GM18526 (cell line): ENCODE data around the gene INMT.

ENCODE experiments used
- POLR2A ChIP-seq: IDR thresholded peaks from 3 replicates; pipeline ENCODE4 v1.6.1; 2011; ENCODE audit not compliant: insufficient read length; ENCODE audit errors: extremely low read depth

INMT gene

GRCh38 chr7:30782690-30783089 is 30.8 kb downstream of the INMT start:
- no peak for TF ChIP-seq POLR2A

- TF ChIP-seq POLR2A = no peak
Measured at GRCh38 chr7:30785786-30786185, 33.9 kb downstream of the INMT start.

GRCh38 chr7:30787486-30787885 is 35.6 kb downstream of the INMT start:
- TF ChIP-seq POLR2A = no peak

DNA sequence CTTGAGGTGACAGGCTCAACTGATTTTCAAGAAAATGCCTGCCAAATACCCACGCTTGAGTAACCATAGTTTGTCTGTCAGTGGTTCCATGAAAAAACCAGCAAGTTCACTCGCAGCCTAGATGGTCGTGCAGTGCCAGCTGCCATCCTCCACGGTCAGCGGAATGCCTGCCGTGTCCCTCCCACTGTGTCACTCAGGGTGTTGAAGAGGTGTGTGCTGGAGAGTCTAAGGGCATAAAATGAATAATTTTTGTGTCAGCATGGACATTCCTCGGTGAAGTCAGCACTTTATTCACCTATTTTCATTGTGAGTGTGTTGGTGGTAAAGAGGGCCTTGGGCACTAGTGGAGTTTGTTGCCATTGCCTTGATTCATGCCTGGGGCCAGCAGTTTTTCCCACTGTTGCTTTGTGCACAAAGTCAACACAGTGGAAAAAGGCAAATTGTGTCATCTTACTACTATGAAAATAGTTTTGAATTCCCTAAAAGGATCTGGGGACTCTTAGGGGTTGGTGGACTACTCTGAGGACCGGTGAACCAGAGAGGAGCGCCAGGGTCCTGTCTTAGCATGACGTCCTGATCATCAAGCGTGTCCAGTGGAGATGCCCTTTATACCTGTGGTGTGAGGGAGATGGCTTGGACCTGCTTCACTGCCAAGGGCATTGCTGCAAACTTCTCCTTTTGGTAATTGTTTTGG is 36.9 kb downstream of the INMT start:
- TF ChIP-seq POLR2A = no peak

DNA sequence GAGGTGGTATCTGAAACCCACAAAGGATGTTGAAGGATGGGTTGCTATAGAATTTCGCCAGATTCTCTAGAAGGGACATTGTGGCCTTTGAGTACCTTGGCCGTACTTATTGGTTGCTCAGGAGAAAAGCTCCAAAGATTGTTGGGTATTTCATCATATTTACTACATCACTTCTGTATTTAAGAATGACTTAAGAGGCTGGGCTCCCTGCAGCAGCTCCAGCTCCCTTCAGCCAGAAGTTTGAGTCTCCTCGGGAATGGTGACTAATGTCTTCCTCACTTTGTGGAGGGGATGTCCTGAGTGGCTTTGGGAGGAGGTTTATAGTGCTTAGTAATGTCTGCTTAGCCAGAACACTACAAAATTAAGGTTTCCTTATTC is 37.4 kb downstream of the INMT start:
- TF ChIP-seq POLR2A = no peak

GRCh38 chr7:30790356-30790755 is 38.4 kb downstream of the INMT start:
- TF ChIP-seq POLR2A = no peak

DNA sequence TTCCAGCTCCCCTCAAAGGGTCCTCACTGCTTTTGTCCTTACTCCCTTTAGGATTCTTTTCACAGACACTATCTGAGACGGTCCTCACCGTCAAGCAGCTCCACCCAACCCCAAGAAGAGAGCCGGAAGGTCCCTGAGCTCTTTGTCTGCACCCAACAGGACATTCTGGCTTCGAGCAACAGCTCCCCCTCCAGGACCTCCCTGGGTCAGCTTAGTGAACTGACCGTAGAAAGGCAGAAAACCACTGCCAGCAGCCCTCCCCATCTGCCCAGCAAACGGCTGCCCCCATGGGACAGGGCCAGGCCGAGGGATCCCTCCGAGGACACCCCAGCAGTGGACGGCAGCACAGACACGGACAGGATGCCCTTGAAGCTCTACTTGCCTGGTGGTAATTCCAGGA is 39.2 kb downstream of the INMT start:
- no peak for TF ChIP-seq POLR2A

DNA sequence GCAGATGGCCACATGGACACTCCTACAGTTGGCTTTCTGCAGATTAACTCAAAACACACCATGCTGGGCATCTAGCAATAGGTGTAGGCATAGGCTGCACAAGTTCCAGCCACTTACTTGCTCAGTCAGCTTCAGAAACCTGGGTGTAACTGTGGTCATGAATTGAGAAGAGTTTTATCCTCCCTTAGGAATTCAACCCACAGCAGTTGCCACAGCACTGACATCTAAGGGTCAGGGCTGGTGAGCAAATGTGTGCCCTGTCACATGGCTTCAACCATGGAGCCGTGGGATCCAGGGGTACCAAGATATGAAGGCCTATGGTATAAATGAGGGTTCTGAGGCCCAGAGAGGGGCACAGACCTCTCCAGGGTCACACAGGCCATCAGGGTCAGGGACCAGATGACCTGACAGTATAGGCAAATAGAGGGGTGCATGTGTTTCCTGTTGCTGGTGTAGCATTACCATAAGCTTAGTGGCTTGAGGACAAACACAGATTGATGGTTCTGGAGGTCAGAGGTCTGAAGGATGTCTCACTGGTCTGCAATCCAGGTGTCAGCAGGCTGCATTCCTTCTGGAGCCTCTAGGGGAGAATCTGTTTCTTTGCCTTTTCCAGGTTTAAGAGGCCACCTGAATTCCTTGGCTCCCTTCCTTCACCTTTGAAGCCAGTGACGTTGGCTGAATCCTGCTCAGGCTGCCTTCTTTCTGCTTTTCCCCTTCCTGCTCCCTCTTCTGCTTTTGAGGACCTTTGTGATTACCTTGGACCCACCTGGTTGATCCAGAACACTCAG is 43.4 kb downstream of the INMT start:
- no peak for TF ChIP-seq POLR2A

- TF ChIP-seq POLR2A = no peak
Measured at GRCh38 chr7:30796105-30796869, 44.4 kb downstream of the INMT start.

GRCh38 chr7:30797176-30798040 is 45.5 kb downstream of the INMT start:
- no peak for TF ChIP-seq POLR2A

DNA sequence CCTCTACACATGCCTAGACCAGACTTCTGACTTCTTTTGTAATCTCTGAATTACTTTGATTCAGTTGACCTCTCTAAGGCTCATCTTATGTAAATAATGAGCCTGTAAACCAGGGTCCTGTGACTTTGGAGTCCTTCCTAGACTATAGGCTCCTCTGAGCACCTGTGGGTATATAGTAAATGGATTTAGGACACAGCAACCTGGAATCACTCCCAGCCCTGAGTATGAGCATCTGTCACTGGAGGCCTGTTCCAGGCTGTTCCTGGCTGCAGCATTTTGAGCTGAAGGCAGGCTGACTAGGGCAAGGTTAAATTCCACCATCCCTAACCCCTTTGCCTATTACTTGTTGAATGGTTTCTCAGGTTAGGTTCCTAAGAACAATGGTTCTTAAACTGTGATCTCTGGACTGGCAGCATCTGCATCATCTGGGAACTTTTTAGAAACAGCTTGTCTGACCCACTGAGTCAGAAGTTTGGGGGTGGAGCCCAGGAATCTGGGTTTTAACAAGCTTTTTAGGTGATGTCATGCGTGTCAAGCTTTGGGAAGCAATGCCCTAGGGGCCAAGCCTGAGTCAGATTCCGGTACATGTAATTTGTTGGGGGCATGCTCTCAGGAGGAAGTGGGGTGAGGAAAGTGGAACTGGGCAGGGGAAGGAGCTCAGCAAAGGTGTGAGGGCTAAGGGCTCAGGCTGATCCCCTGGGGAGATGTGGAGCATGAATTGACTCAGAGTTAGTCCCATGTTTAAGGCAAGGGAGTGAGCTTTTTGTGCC is 47.5 kb downstream of the INMT start:
- TF ChIP-seq POLR2A = no peak

DNA sequence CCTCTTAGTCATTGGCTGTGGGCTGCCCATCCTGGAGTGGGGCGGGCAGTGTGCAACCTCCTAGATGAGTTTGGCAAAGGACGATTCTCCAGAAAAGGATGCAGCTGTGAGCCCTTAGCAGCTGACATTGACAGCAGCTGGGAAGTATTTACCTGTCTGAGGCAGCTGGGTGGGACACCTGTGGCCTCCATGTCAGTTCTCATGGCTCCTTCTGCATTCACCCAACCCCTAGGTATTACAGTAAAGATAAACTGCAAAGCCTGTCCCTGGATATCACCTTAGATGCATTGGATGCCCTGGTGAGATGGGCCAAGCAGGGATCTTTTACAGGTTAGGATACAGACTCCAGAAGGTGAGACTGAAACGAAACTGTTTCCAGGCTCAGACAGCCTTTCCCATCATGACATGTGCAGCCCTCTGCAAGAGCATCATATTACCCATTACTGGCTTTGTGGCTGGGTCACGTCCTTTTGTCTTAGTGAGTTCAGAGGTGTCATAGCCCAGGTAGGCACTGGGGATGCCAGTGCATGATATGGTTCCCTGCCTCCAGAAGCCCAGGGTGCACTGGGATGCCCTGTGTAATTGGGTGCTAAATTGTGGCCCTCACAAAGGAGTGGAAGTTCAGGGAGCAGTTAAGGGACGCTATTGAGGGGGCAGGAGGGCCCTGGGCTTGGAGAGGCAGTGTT is 48.2 kb downstream of the INMT start:
- TF ChIP-seq POLR2A = no peak

DNA sequence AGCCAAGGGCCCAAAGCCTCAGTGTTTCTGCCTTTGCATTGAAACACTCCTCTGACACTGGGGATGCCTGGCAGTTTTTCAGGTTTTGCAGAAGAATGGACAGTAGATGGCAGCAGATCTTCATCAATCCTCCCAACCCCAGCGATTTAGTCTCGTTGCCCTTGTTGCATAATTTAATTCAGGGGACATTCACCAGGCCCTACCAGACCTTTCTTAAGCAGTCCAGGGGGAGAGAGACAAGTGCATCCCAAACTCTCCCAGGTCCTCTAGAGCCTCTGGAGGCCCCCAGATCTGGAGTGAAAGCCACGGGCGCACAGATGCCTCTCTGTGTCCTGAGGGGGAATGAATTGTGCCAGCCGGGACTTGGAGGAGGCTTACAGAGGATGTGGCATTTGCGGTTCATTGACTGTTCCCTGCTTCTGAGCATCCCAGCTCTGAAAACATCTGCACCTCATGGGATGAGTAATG is 48.9 kb downstream of the INMT start:
- TF ChIP-seq POLR2A = no peak

DNA sequence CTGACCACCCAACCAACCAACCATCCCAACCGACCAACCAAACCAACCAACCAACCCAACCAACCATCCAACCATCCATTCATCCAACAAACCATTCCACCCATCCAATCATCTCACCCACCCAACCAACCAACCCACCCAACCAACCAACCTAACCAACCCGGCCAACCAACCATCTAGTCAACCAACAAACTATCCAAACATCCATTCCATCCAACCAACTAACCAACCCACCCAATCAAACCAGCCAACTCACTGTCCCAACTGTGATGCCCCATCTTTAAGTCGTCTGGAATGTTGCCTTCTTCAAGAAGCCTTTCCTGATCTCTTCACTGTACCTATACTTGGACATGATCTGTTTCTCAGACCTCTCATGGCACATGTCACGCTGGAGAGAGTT is 50.9 kb downstream of the INMT start:
- no peak for TF ChIP-seq POLR2A
